ENCODE data around the gene NAPA. TPM values are rescaled to one million over a fixed set of nuclear protein-coding genes. Genes with fewer than 3 reads are reported as not detected.
A peak's percentile ranks its signal among the peaks of the same experiment; 100 is the strongest.

NAPA gene
- total RNA-seq, 4 donors from 2014 or later = 146 to 354 (median 213) TPM

DNA sequence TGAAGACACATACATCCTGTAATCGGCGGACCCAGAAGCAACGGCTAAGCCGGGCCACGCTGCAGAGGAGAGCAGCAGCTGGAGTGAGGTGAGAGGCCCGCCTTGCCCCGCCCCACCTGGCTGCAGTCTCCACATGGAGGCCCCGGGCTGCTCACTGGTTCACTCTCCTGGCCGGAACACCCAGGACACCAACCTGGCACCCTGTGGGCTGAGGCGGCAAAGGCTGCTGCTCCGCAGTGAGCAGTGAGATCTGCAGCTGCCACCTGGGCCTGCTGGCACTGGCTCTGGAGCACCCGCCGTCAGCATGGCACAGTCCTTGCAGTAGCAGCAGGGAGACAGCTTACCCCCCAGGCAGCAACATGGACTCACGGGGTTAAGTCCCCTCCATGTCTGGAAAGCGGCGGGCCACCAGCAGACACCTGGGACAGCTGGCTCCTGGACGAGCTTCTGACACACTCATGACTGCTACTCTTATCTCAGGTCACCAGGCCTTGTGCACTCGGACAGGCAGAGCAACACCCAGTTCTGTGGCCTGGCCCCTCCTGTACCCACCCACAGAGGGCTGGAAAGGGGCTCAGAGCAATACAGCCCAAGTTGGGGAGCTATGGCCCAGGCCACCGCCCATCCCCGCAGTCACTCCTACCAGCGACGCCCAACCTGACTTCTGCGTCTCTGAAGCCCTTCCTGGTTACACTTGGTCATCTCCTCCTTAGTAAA is 17.7 kb downstream of the NAPA start:
- no peaks in the 10 kb centered on the region for H3K9me3 ChIP-seq
- no peak overlapping the region for H3K27ac ChIP-seq
- H3K4me1 ChIP-seq = peaks cover 0 to 5% of the 10 kb centered on the region in 2 donors
- 84 to 93% methylated on average over 16 to 22 of the region's 23 CpGs for WGBS, 2 donors
- no peaks in the 10 kb centered on the region for H3K27me3 ChIP-seq
- intact Hi-C loops (cut with DNase I) = no loop called here
- peaks cover 55 to 58% of the 10 kb centered on the region in 2 donors for H3K36me3 ChIP-seq
- no peak for DNase-seq
- TF ChIP-seq, protein P1, sequence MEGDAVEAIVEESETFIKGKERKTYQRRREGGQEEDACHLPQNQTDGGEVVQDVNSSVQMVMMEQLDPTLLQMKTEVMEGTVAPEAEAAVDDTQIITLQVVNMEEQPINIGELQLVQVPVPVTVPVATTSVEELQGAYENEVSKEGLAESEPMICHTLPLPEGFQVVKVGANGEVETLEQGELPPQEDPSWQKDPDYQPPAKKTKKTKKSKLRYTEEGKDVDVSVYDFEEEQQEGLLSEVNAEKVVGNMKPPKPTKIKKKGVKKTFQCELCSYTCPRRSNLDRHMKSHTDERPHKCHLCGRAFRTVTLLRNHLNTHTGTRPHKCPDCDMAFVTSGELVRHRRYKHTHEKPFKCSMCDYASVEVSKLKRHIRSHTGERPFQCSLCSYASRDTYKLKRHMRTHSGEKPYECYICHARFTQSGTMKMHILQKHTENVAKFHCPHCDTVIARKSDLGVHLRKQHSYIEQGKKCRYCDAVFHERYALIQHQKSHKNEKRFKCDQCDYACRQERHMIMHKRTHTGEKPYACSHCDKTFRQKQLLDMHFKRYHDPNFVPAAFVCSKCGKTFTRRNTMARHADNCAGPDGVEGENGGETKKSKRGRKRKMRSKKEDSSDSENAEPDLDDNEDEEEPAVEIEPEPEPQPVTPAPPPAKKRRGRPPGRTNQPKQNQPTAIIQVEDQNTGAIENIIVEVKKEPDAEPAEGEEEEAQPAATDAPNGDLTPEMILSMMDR (IDR thresholded peaks at IDR 0.05) = no peak
- TF ChIP-seq POLR2A (IDR thresholded peaks at IDR 0.05) = no peak
- no peak overlapping the region for H3K4me3 ChIP-seq (replicated peaks in 1 of 3)

DNA sequence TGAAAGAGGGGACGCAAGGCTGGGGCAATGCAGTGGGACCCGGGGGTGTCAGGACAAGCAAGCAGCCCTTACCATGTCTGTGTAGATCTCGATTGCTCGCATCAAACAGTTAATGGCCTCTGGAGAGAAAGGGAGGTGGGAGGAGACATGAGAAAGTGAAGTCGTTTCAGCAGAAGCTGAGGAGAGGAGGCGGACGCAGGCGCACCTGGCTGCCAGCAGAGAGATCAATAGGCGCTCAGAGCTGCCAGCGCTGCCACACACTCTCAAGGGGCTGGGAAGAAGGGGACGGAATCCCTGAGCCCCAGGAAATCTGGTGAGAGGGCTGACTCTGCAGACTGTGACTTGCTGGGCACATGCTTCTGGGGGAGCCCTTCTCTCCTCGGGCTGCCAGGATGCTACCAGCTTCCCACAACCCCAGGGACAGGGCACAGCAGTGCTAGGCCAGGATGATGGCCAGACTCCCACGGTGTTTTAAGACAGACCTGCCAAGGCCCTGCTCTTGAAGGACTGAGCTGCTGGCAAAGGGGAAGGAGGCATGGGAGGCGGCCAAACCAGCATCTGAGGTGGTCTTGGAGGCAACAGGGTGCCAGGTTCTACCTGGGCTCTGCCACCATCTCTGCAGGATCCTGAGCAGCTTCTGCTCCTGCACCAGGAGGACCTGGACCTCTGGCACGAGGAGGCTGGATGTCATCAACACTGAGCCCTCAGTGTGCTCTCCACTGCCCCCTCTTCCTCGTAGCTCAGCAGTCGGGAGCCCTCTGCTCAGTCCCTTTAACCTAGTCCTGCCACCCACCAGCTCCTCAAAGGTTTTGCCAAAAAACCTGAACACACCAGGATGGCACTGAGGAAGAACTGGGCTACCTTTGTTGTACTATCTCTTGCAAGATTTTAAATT is 19.1 kb downstream of the NAPA start:
- peaks cover 48 to 57% of the 10 kb centered on the region in 2 donors for H3K36me3 ChIP-seq
- WGBS, 2 donors = 83 to 89% methylated on average over 14 to 16 of the region's 17 CpGs

DNA sequence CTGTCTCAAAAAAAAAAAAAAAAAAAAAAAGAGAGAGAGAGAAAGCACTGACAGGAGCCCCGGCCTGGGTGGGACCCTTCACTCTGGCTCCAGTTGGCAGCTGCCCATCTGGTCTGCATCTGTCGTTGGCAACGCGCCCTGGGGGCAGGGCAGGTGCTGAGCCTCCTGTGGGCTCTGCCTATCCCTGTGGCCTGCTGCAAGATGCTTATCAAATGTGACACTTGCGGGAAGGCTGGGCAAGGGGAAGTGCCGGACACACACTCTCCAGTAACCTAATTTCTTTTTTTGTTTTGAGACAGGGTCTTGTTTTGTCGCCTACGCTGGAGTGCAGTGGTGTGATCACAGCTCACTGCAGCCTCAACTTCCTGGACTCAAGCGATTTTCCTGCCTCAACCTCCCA is 20.1 kb downstream of the NAPA start:
- H3K9me3 ChIP-seq = no peaks in the 10 kb centered on the region
- WGBS, 2 donors = 67 to 70% methylated on average over 9 of the region's 9 CpGs
- DNase-seq = peak; percentile 41 to 49
- no peak overlapping the region for H3K27ac ChIP-seq
- H3K27me3 ChIP-seq = no peaks in the 10 kb centered on the region
- peaks cover 40 to 49% of the 10 kb centered on the region in 2 donors for H3K36me3 ChIP-seq
- TF ChIP-seq, protein P1 (IDR thresholded peaks at IDR 0.05) = no peak
- no peak for TF ChIP-seq POLR2A (IDR thresholded peaks at IDR 0.05)
- intact Hi-C loops (cut with DNase I) = no loop called here
- no peak overlapping the region for H3K4me3 ChIP-seq (replicated peaks in 1 of 3)
- peaks cover 0 to 15% of the 10 kb centered on the region in 2 donors for H3K4me1 ChIP-seq

More for the DNA sequence above, 19.1 kb downstream of the NAPA start:
- Histone ChIP-seq H3K4me1 (peaks cover 0 to 12% of the 10 kb centered on the region in 2 donors), H3K9me3 (no peaks in the 10 kb centered on the region), H3K4me3 (replicated peaks in 1 of 3) (no peak overlapping the region), H3K27ac (no peak overlapping the region), H3K27me3 (no peaks in the 10 kb centered on the region)
- TF ChIP-seq, protein P1 (IDR thresholded peaks at IDR 0.05) = no peak
- no peak for TF ChIP-seq POLR2A (IDR thresholded peaks at IDR 0.05)
- intact Hi-C loops (cut with DNase I) = no loop called here
- DNase-seq = no peak

DNA sequence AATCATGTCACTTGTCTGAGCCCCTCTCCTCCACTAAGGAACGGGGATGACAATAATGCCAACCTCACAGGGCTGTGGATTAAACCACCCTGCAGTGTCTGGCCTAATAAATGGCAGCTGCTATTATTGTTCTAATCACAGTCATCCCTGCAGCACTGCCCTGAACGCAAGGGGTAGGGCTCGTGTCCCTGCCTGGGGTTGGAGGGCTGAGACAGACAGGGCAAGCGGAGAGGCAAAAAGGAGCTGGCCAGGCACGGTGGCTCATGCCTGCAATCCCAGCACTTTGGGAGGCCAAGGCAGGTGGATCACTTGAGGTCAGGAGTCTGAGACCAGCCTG is 20.7 kb downstream of the NAPA start:
- TF ChIP-seq POLR2A (IDR thresholded peaks at IDR 0.05) = no peak
- TF ChIP-seq, protein P1 (IDR thresholded peaks at IDR 0.05) = no peak
- 82 to 100% methylated on average over 1 to 5 of the region's 5 CpGs for WGBS, 2 donors
- H3K36me3 ChIP-seq = peaks cover 41 to 50% of the 10 kb centered on the region in 2 donors

More for the DNA sequence above, 20.7 kb downstream of the NAPA start:
- Histone ChIP-seq H3K27me3 (no peaks in the 10 kb centered on the region), H3K4me1 (peaks cover 0 to 15% of the 10 kb centered on the region in 2 donors), H3K4me3 (replicated peaks in 1 of 3) (no peak overlapping the region), H3K9me3 (no peaks in the 10 kb centered on the region), H3K27ac (no peak overlapping the region)
- no peak for DNase-seq
- intact Hi-C loops (cut with DNase I) = no loop called here

All from thyroid gland (tissue), 4 donors.